Inferior parietal cortex (tissue), 1 donor: ENCODE results near the gene TP53TG5.

Source experiments
- DNase-seq: peaks from one replicate; pipeline ENCODE4 v3.0.0-alpha.2; 2016; ENCODE audit errors: extremely low spot score

Gene TP53TG5

GRCh38 chr20:45345104-45345936, 32.8 kb downstream of the TP53TG5 start:
- DNase-seq = no peak

GRCh38 chr20:45344168-45344860, 33.8 kb downstream of the TP53TG5 start:
- DNase-seq = no peak

- no peak for DNase-seq
Observed at GRCh38 chr20:45343532-45344167, 34.5 kb downstream of the TP53TG5 start.

- no peak for DNase-seq
Observed at GRCh38 chr20:45342855-45343531, 35.1 kb downstream of the TP53TG5 start.

GRCh38 chr20:45341939-45342854, 35.9 kb downstream of the TP53TG5 start:
- no peak for DNase-seq

- DNase-seq = no peak
Observed at GRCh38 chr20:45341579-45341938, 36.6 kb downstream of the TP53TG5 start.

- no peak for DNase-seq
Observed at GRCh38 chr20:45340951-45341350, 37.2 kb downstream of the TP53TG5 start.

- DNase-seq = no peak
Observed at GRCh38 chr20:45340236-45340847, 37.8 kb downstream of the TP53TG5 start.

GRCh38 chr20:45339799-45340198, 38.3 kb downstream of the TP53TG5 start:
- no peak for DNase-seq

GRCh38 chr20:45339084-45339483, 39.0 kb downstream of the TP53TG5 start:
- DNase-seq = no peak

GRCh38 chr20:45338121-45339030, 39.7 kb downstream of the TP53TG5 start:
- DNase-seq = no peak

GRCh38 chr20:45337367-45338120, 40.6 kb downstream of the TP53TG5 start:
- DNase-seq = no peak

GRCh38 chr20:45336530-45337366, 41.4 kb downstream of the TP53TG5 start:
- no peak for DNase-seq

- no peak for DNase-seq
Observed at GRCh38 chr20:45330476-45330875, 47.6 kb downstream of the TP53TG5 start.

- DNase-seq = no peak
Observed at GRCh38 chr20:45329497-45330319, 48.4 kb downstream of the TP53TG5 start.

GRCh38 chr20:45328451-45328850, 49.7 kb downstream of the TP53TG5 start:
- DNase-seq = no peak

GRCh38 chr20:45325371-45325770, 52.8 kb downstream of the TP53TG5 start:
- no peak for DNase-seq
